Right renal cortex interstitium (tissue), 3 donors: ENCODE data around the gene WDR27. TPM values are rescaled to one million over a fixed set of nuclear protein-coding genes. Genes with fewer than 3 reads are reported as not detected.
"Not testable (repeated sequence)": the region's sequence is repeated elsewhere in the genome, so short reads cannot be mapped to it uniquely, and the experiment has no call there.

Experiments used
- DNase-seq, 3 donors: peaks; one replicate each; pipeline ENCODE4 v3.0.0-alpha.2; 2013; ENCODE audit warnings: low read depth in 3 of 3, low spot score in 2 of 3
- polyA plus RNA-seq, 3 donors: library from polyadenylated mRNA; unstranded; fragments of 120-200 nt; gene quantifications; one replicate each; pipeline ENCODE4 v1.2.1, GENCODE V29; 2013; ENCODE audit not compliant: insufficient read length in 3 of 3

The WDR27 gene
- polyA plus RNA-seq, 3 donors, result 39.9 to 47.8 (median 40.6) TPM

- no peak for DNase-seq
Measured at GRCh38 chr6:169618526-169619490, 83.0 kb downstream of the WDR27 start.

GRCh38 chr6:169617562-169617961, 84.3 kb downstream of the WDR27 start:
- DNase-seq, result no peak

GRCh38 chr6:169608609-169609008, 93.2 kb downstream of the WDR27 start:
- not testable (repeated sequence) for DNase-seq

GRCh38 chr6:169604076-169604475, 97.8 kb downstream of the WDR27 start:
- DNase-seq, result no peak

DNA sequence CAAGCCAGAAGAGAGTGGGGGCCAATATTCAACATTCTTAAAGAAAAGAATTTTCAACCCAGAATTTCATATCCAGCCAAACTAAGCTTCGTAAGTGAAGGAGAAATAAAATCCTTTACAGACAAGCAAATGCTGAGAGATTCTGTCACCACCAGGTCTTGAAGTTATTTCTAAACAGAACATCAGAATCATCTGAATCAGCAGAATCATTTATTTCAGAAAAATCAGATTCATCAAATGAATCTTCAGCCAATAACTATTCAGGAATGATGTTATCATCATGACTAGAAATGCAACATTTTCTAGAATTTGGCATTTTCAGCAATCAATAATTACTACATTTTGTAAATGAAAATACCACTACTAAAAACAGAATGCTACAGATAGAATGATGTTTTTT, 100.7 kb downstream of the WDR27 start:
- DNase-seq, result not testable (repeated sequence)

GRCh38 chr6:169592558-169592957, 109.3 kb downstream of the WDR27 start:
- DNase-seq, result no peak

GRCh38 chr6:169591616-169592015, 110.2 kb downstream of the WDR27 start:
- no peak for DNase-seq

GRCh38 chr6:169590376-169590939, 111.4 kb downstream of the WDR27 start:
- no peak for DNase-seq

- no peak for DNase-seq
Measured at GRCh38 chr6:169589699-169590257, 112.1 kb downstream of the WDR27 start.

DNA sequence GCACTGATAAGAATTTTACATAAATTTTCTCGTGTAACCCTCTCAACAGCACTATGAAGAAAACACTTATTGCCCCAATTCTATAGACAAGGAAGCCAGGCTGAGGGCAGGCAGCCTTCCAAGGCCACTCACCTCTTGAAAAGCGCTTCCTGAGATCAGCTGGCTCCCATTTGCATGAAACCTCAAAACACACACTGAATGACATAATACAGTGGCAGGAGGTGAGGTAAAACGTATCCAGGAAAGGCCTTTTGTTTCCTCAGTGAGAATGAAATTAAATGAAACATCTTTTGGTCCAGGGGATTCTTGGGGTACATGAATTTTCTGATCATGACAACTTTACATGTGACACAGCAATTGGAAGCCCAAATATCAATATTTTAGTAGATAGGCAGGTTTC, 112.5 kb downstream of the WDR27 start:
- no peak for DNase-seq

DNA sequence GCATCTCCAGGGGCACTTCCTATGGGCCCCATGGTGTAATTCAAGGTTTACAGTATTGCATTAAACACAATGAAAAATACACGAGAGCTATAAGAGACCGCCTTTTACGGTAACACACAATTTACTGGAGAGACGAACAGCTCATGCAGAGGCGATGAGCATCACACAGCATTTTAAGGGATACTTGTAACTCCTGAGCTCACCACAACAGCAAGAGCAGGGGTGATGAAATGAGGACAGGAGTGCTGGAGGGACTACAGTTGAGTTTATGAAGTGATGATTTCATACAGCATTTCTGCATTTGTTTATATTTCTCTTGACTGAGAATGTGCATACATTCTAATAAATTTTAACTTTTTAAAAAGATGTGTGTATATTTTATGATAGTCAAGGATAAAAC, 113.9 kb downstream of the WDR27 start:
- no peak for DNase-seq

DNA sequence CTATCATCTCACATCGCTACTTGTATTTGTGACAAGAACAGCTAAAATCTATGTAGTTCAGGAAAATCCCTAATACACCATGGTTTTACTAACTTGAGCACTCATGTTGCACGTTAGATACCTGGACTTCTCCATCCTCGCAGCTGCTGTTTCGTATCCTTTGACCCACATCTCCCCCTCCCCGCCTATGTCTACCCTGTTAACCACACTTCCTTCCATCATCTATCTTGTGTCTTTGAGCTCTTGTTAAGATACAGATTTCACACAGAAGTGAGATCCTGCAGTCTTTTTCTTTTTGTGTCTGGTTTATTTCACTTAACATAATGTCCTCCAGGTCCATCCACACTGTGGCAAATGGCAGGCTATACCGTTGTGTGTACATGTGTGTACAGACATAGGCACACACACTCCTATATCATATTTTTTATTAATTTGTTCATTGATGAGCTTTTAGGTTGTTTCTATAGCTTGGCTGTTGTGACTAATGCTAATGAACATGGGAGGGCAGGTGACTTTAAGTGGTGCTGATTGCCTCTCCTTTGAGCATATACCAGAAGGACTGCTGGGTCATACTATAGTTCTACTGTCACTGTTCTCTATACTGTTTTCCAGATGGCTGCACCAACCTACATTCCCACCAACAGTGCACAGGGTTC, 117.8 kb downstream of the WDR27 start:
- DNase-seq, result no peak

DNA sequence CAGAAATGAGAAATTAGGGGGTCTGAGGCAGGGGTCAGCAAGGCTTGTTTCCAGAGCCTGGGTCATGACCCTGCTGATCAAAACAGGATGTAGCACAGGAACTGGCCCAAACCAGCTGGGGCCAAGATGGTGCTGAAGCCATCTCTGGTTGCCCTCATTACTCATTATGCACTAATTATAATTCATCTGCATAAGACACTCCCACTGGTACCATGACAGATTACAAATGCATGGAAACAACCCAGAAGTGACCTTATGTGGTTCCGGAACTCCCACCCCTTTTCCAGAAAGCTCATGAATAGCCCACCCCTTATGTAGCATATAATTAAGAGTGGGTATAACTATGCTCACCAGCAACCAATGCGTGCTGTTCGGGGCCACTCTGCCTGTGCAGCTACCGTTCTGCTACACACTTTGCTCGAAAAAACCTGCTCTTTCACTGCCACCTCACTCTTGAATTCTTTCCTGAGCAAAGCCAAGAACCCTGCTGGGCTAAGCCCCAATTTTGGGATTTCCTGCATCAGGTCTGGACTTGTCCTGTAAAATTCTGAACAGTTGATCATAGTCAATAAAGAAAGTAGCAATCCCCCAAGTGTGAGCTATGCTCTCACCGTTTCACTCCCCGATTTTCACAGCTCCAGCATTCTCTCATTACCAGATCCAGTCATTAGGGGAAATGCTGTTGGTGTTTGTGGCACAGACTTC, 122.3 kb downstream of the WDR27 start:
- DNase-seq, result no peak

DNA sequence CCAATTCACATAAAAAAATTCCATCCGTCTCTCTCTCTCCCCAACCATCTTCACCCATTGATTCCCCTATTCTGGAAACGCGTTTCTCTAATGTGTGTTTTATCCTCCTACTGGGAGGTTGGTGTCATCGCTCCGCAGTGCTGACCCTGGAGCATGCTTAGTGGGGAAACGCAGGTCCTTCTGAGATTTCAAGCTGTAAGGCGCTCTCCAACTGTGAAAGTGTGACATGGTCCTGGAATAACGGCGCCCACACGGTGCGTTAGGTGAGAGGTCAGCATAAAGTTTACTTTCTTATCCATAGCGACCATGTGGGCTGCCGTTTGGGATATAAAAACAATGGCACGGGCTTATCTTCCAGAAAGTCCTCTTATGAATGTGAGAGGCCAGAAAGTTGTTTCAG, 123.9 kb downstream of the WDR27 start:
- DNase-seq, result no peak

- DNase-seq, result no peak
Measured at GRCh38 chr6:169577236-169577635, 124.6 kb downstream of the WDR27 start.

DNA sequence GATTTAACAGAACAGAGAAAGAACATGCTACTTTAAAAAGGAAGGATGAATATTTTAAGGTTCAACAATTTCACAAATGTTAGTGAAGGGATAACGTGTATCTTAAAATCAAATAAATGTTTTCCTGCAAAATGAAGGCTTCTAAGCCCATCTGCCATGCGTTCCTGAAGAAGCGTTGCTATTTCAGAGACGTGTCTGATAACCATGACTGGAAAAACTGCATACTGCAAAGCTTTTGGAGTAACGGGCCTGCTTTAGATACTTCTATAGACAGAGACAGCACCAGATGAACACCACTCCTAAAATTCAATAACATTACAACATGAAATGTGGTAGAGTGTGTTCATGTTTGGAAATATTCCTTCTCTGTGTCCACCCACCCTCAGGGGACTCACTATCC, 126.0 kb downstream of the WDR27 start:
- no peak for DNase-seq

GRCh38 chr6:169575365-169575764, 126.5 kb downstream of the WDR27 start:
- DNase-seq, result no peak

DNA sequence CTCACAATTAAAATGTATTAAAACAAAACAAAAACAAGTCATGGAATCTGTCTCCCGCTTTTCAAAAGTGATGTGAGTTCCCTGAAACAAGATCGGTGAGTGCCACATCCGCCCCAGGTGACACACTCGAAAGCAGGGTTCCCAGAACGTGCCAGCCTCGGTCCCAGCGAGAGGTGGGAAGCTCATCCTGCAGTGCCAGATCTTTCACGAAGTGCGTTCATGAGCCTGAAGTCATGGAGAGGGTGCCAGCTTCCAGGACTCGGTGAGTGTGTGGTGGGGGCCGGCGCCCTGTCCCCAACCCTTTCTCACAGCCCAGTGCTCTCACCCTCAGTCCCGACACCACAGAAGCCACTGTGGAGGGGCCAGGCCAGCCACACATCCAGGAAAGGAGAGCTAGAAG, 127.4 kb downstream of the WDR27 start:
- DNase-seq, result no peak

DNA sequence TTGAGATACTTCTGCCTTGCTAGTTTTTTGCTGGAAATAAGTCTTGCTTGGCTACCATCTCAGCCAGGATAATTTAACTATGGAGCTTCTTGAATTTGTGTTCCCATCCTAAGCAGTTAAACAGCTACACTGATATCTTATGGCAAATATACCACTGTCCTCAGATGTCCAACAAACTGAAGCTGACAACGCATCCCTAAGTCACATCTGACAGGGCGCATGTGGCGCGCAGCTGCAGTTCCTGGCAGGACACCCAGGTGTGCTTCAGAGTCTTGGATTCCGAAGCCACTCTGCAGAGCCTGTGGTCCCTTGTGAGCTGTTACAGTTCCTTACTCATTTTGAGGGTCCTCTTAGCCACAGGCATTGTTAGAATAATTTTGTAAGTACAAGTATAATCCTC, 127.9 kb downstream of the WDR27 start:
- DNase-seq, result no peak

- DNase-seq, result no peak
Measured at GRCh38 chr6:169571123-169571962, 130.5 kb downstream of the WDR27 start.
